GM18868 (cell line): ENCODE results near the gene ADGRL4.
"Not testable (repeated sequence)": the region's sequence is repeated elsewhere in the genome, so short reads cannot be mapped to it uniquely, and the experiment has no call there.

Experiments
- ATAC-seq: cut with Tn5 transposase; IDR thresholded peaks from one replicate; pipeline ENCODE4 v1.9.1; 2021; ENCODE audit warnings: mild to moderate bottlenecking, moderate library complexity; ENCODE audit not compliant: unreplicated experiment

The ADGRL4 gene

DNA sequence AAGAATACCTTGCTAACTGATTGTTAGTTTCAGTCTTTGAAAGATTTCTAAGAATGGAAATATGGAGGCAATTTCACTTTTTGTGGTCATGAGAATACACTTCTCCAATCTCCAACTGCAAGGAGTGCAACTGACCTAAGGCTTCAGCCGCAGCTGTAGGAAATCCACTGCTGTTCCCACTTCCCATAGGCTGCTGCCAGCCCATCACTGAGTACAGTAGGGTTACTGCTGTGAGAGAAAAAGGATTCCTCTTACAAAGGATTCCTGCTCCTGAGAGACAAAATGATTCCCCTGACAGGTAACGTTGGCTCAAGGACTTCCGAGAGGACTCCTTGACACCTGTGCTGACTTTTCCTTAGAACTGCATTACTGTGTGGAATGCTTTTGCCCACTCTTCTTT, 87.4 kb downstream of the ADGRL4 start:
- ATAC-seq = no peak

DNA sequence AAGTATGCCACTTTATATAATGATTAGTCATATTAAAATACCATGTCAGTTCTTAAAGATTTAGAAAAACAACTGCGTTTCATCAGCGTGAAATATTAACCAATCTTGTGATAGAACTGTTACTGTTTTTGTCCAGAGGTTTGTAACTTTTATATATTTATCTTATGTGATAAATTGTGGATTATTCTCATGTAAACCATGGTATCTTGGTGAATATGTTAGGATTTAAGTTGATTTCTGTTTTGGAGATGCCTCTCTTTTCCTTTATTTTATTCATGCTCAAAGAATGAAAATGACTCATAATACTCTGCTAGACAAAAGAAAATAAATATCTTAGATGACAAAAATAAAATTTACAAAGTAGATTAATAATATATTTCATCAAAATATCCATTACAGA, 88.4 kb downstream of the ADGRL4 start:
- ATAC-seq = no peak

DNA sequence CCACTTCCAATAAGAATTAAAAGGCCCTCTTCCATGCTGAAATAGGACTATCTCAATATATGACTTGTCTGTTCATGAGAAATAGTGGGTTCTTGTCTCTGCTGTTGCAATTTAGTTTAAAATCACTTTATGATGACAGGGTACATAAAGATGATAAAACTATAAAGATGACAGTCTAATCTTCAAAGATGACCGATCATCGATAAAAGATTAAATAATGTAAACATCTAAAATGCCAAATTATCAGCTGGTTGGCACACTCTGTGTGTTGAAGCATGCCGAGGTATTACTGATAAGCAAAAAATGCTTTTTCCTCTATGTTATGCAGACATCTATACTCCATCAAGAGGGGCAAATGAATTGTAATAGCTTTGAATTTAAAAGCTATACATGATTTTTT, 89.5 kb downstream of the ADGRL4 start:
- no peak for ATAC-seq

DNA sequence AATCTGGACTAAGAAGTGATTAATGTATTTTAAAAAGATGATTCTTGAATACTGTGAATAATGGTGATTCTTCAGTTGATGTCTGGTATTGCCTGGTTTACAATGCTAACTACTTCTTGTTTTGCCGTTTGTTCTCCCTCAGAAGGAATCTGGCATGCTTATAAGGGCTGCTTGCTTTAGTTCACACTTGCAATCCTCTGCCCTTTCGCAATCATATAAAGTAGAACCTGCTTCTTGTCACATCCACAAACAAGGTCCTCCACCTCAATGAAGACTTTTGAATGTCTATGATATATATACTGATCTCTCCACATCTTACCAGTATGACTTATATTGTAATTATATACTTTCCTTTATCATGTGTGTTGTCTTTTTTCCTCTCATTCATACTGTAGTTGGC, 92.6 kb downstream of the ADGRL4 start:
- ATAC-seq = no peak

DNA sequence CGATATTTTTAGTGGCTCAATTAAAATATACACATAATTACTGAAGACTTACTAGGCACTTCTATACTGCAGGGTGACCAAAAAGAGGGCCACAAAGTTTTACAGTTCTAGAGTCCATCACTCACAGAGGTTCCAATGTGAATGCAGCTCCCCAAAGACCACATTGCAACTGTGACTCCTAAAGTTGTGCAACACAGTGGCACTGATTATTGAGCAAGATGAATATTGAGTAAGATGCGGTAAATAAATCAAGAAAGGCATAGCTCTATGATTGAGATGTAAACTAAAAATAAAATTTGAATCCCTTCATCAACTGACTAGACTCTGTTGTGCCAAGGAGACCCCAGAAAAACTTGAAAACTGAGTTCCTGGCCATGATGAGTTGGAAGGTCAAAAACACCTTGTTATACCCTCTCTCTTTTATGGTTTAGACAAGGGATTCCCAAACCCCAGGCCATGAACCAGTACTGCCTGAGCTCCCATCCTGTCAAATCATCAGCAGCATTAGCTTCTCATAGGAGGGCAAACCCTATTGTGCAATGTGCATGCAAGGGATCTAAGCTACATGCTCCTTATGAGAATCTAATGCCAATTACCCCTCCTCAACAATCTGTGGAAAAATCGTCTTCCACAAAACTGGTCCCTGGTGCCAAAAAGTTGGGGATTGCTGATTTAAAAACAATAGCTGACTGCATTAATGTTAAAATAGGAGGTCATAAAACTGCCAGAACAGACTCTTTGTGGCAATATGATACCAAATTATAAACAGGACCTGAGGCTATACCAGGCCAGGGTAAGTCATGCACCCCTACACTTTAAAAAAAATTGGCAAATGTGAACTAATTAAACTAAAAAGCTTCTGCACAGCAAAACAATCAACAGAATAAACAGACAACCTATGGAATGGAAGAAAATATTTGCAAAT, 94.3 kb downstream of the ADGRL4 start:
- no peak for ATAC-seq

DNA sequence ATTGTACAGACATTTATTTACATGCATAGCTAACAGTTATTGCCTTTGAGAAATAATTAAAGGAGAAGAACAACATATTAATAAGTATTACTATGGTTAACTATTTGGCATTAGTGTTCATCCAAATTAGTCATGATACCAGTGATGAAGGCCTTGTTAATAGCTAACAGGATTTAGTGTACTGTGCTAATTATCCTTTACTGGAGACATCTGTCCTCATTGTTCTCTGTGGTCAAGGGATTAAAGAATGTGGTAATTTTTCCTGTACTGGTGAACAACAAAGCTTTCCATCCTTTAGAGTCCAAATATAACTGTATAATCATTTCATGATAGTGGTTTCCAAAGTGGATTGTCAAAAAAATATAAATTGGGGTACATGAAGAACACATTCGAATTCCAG, 103.9 kb downstream of the ADGRL4 start:
- no peak for ATAC-seq

DNA sequence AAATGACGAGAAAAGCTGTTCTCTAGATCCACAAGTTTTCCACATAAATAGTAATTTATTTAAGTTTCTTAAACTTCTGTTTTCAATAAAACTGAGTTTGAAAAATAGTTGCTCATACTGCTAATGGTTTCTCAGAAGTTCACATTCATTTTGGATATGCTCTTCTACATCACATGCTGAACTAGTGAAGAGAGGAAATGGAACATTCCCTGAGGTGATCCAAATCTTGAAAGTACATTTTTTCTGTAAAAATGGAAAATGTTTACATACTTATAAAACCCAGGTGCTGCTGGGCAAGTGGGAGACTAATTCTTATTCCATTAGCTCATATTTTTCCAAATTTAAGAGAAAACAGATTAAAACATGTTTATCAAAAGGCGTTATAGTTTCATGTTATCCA, 111.7 kb downstream of the ADGRL4 start:
- ATAC-seq = no peak

DNA sequence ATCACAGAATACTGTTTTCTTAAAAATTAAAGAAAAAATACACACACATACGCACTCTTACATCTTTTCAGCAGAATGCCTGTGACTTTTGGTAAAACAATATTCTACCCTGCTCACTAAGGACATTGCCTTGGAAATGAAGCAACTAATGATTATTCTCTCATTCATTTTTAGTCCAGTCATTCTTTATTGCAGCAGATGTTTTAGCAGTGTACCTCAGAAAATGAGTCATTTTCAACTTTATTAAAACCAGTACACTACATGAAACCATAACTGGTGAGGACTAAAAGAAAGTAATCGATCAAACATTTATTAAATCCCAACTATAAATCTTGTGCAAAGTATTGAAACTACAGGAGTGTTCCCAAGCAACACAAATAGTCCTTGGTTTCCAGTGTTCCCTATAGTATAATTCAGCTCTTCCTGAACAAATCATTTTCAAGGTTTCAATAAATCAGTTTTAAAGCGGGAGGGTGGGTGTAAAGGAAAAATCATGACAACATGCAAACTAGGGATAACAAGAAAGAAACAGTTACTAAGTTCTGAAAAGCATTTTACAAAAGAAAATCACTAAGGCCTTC, 114.2 kb downstream of the ADGRL4 start:
- no peak for ATAC-seq

DNA sequence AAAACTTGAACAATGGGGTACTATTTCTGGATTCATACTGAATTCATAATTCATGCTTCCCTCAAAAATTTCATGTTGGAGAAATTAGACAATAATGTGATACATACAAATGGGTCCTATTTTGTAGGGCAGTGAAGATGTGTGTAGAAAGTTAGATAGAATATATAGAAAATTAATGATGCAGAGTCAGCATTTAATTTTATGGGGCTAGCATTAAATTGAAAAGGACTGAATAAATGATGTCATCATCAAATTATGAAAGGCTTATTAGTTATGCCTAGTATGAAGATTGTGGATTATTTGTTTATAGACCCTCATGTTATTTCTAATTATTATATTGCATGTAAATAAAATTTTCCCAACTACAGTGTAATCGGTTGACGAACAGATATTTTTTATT, 119.1 kb downstream of the ADGRL4 start:
- no peak for ATAC-seq

DNA sequence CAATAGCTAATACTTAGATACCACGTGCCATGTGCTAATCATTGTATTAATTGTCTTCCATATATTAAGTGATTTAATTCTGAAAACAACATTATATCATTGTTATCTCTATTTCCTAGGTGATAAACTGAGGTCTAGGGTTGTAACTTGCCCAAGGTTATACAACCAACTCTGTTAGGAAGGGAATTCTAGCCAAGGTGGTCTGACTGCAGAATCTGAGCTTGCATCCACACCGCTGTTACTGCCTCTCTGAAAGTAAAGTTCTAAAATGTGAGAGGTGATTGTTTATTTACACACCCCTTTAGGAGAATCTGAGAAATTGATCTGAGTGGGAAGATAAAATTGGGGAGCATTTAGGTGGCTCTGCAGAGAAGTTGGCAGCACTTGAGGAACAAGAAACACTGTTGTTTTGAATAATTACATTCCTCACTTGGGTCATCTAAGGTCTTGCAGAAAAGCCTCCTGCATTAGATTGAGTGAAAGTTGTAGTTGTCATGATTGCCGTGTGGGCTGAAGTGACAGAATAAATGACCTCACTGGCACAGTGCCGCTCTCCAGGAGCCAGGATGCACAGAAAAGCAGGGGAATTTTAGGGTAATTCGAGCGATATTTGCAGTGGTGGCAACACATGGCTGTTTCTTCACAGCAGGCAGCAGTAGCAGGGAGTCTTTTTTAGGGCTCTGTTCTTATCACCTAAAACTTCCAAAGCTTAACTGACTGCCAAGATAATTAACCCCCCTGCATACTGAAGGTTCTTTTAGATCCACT, 121.7 kb downstream of the ADGRL4 start:
- peak; percentile 83 for ATAC-seq

DNA sequence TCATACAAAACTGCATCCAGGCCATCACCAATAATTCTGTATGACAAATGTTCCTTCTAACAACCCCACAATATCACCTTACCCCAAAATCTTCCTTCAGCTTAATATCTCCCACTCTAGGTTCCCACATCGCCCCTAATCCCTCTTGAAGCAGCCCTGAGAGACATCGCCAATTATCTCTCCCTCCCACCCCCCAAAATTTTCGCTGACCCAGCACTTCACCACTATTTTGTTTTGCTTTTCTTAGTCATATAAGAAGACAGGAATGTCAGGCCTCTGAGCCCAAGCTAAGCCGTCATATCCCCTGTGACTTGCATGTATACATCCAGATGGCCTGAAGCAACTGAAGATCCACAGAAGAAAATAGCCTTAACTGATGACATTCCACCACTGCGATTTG, 126.3 kb downstream of the ADGRL4 start:
- no peak for ATAC-seq

DNA sequence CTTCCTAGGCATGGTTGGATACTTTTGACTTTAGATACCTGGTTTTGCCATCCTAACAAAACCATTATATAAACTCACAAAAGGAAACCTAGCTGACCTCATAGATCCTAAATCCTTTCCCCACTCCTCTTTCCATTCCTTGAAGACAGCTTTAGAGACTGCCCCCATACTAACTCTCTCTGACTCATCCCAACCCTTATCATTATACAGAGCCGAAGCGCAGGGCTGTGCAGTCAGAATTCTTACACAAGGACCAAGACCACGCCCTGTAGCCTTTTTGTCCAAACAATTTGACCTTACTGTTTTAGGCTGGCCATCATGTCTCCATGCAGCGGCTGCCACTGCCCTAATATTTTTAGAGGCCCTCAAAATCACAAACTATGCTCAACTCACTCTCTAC, 130.5 kb downstream of the ADGRL4 start:
- ATAC-seq = not testable (repeated sequence)

DNA sequence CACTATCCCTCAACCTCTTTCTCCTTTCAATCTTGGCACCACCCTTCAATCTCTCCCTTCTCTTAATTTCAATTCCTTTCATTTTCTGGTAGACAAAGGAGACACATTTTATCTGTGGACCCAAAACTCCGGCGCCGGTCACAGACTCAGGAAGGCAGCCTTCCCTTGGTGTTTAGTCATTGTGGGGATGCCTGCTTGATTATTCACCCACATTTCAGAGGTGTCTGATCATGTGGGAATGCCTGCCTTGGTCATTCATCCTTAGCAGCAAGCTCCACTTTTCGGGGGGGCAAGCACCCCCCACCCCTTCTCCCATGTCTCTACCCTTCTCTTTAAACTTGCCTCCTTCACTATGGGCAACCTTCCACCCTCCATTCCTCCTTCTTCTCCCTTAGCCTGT, 133.7 kb downstream of the ADGRL4 start:
- not testable (repeated sequence) for ATAC-seq

DNA sequence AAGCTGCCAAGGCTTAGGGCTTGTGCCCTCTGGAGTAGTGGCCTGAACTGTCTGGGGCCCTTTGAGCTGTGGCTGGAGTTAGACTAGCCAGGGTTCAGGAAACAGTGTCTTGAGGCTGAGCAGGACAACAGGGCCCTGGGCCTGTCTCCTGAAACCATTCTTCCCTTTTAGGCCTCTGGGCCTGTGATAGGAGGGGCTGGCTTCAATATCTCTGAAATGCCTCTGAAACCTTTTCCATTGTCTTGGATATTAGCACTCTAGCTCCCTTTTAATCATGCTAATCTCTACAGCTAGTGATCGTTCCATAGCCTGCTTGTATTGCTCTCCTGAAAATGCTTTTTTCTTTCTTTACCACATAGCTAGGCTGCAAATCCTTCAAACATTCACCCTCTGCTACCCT, 135.3 kb downstream of the ADGRL4 start:
- no peak for ATAC-seq

DNA sequence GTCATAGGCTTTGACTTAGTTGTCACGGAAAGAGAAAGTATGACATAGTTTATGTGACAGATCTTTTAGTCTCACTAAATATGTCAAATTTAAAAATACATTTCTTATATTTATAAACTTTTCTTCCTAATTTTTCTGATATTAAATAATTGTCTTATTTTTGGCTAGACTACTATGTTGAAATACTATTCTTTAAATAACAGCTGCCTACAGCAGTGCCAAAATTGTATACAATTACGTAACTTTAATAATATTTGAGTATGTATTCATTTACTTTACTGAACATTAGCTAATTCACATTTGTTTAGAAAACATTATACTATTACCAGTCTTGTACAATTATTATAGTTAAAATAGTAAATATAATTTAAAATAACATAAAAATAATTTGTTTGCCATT, 137.4 kb downstream of the ADGRL4 start:
- ATAC-seq = no peak

DNA sequence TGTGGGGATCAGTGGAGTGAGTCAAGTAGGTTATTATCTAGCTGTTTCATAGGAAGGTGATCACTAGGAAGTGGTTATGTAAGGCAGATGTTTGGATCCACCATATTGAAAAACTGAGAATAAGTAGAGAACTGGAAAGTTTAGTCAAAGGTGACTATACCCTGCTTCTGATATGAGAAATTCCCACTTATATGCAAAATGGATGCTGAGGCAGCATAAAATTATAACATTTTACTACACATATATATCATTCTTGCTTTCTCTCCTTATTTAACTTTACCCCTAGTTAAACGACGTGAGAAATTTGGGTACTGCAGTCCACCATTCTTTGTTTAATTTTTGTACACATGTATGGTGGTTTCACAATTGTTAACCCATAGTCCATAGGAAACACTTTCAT, 142.4 kb downstream of the ADGRL4 start:
- ATAC-seq = no peak

DNA sequence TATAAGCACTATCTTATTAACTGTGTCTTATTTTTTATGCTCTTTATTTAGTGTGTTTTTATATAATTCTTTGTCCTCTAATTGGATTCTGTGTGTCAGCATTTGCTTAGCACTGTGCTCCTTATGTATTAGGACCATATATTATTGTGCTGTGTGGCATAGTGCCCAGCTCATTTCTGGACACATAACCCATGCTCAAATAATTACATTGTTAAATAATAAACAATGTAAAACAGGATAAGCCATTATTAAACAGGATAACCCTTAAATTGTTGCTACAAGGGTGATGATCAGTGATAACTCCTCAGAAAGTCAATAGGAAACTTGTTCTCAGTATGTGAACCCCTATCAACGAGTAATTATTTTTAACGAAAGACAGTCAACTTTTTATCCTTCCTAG, 150.4 kb downstream of the ADGRL4 start:
- ATAC-seq = no peak

DNA sequence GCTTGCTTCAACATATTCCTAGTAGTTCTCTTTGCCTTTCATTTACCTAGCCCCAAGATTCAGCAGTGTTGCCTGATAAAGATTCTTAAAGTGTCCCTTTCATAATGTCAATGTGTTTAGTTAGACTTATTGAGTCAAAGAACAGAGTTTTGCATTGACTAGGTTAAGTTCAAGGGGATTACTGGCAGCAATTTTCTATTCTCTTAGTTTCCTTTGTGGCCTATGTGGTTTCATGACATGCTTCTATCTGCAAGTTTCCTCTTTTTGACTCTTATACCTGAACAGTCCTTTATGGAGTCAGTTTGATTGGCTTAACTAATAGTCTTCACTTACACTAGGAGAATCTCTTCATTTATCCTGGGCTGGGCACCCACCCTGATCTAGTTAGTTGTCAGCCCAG, 151.3 kb downstream of the ADGRL4 start:
- ATAC-seq = peak; percentile 95

DNA sequence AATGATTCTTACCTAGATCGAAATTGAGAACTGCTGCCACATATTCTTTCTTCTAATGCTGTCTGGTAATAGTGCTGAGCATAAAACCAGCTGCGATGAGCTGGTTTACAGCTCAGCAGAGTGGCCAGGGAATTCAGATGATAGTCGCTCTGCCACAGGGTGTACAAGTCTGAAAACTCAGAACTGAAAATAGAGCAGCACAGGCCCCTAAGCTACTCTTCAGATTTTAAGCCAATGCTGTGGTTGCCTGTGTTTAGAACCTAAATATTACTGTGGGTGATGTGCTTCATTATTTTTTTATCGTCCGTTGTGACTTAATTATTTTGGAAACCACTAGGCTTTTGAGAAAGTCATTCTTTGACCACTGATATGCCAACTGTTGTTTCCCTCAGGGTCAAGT, 152.0 kb downstream of the ADGRL4 start:
- peak; percentile 11 for ATAC-seq

DNA sequence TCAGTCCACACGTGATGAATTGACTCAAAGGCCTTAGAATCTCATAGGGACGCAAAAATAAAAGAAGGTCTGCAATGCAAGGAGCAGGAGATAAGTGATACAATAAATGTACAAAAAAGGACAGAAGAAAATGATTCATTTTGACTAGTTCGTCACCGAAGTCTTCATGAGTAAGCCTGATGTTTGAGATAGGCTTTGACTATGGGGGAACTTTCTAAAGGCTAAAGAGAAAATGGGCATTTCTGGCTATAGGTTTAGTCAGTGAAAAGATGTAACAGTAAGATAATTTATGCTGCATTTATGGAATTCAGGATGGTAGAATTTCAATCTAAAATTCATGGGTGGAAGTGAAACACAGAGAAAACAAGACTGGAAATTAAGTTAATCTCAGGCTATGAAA, 163.0 kb downstream of the ADGRL4 start:
- no peak for ATAC-seq

DNA sequence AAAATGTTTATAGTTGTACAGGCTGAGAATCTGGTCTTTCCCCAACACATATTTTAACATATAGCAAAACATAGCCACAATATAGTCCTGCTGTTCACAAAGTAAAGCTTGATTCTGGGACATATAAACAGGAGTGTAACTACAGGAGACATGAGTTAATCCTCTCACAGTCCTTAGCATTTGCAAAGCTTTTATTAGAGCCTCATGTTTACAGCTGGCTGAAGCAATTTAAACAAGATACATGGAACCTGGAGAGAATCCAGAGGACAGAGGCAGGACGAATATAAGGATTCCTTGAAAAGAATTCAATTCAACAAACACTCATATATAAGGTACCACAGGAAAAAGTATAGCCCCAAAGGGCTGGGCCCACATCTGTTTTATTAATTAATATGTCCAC, 163.4 kb downstream of the ADGRL4 start:
- ATAC-seq = no peak
